ENCODE measurements around the gene MRPS7. TPM values are rescaled to one million over a fixed set of nuclear protein-coding genes. Genes with fewer than 3 reads are reported as not detected.

MRPS7 gene
- total and polyA plus RNA-seq, 2 donors (not counting 1 experiment from before 2014, with no cell fraction given), result 25.1 to 42.6 TPM

DNA sequence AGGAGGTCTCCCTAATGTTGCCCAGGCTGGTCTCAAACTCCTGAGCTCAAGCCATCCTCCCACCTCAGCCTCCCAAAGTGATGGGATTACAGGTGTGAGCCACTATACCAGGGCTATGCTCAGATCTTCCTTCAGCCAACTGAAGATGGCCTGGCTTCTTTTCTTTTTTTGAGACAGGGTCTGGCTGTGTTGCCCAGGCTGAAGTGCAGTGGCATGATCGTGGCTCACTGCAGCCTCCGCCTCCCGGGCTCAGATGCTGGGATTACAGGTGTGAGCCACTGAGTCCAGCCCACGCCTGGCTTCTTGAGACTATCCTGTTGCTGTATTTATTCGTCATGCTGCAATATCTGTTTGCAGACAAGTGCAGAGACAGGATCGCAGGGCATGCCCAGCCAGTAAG lies 23.4 kb downstream of the MRPS7 start:
- H3K27me3 ChIP-seq (replicated peaks in 1 of 4; ENCODE audit: control extremely low read depth in 1 of 4, control insufficient read depth in 3 of 4, insufficient read depth in 4 of 4, low read length in 3 of 4), result no peaks in the 10 kb centered on the region
- POLR2A ChIA-PET, result interaction anchor here (0.7 to 1.3 kb wide), 2 partner anchors 13 to 120 kb away, joined by 4 to 5 read pairs; partner anchors contain the start of gene GRB2
- H3K27ac Mint-ChIP-seq, result no peak overlapping the region

DNA sequence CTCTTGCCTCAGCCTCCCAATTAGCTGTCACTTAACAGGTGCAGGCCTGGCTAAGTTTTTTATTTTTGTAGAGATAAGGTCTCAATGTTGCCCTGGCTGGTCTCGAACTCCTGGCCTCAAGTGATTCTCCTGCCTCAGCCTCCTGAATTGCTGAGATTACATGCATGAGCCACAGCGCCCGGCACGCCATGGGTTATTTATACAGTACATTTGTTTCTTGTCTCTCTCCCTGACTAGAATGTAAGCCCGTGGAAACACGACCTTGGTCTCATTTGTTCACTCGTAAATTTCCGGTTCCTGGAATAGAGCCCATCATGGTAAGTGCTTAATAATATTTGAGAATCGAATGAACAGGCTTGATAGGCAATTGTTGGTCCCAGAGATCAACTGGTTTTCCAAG lies 25.5 kb downstream of the MRPS7 start:
- Histone ChIP-seq H3K27ac (ENCODE audit: low read length in 2 of 2) (no peak overlapping the region), H4K20me1 (ENCODE audit: control insufficient read depth, insufficient read depth, low read length, poor library complexity, severe bottlenecking) (no peaks in the 10 kb centered on the region), H3K36me3 (replicated peaks in 1 of 2; ENCODE audit: control extremely low read depth in 1 of 2, control insufficient read depth in 1 of 2, extremely low read depth in 1 of 2, insufficient read depth in 2 of 2, low read length in 1 of 2) (peaks cover 1 to 27% of the 10 kb centered on the region in 2 experiments), H2AFZ (ENCODE audit: insufficient read depth, low read depth, low read length, poor library complexity, severe bottlenecking) (no peak overlapping the region), H3K4me1 (ENCODE audit: control insufficient read depth in 2 of 2, insufficient read depth in 2 of 2, low read length in 2 of 2) (peaks cover 18 to 38% of the 10 kb centered on the region in 2 donors), H3K9ac (ENCODE audit: low read length) (no peak overlapping the region), H3K9me3 (ENCODE audit: control extremely low read depth in 1 of 3, control insufficient read depth in 2 of 3, insufficient read depth in 1 of 3, low read length in 2 of 3) (no peaks in the 10 kb centered on the region), H3K4me2 (replicated peaks; ENCODE audit: low read depth, low read length, poor library complexity, severe bottlenecking) (no peak overlapping the region), H3K79me2 (ENCODE audit: control insufficient read depth, insufficient read depth, low read length) (peaks cover 41% of the 10 kb centered on the region), H3K27me3 (replicated peaks in 1 of 4; ENCODE audit: control extremely low read depth in 1 of 4, control insufficient read depth in 3 of 4, insufficient read depth in 4 of 4, low read length in 3 of 4) (no peaks in the 10 kb centered on the region), H3K4me3 (ENCODE audit: control extremely low read depth in 1 of 5, extremely low read depth in 1 of 5, insufficient read depth in 1 of 5, low read depth in 2 of 5, low read length in 4 of 5) (no peak overlapping the region)
- intact Hi-C loops (cut with micrococcal nuclease), result no loop called here
- 92% methylated on average over 8 of the region's 9 CpGs for WGBS (ENCODE audit: insufficient coverage)
- H3K27ac Mint-ChIP-seq, result peak overlapping the region; percentile 53
- no peaks in the 10 kb centered on the region for H3K9me3 Mint-ChIP-seq (ENCODE audit: insufficient read depth)
- ChIA-PET CTCF (interaction anchor here (0.8 to 1.5 kb wide), 2 partner anchors 16 to 118 kb away, joined by 3 to 4 read pairs; partner anchors contain the start of genes GRB2 and MIF4GD), POLR2A (no interaction called here)
- ATAC-seq (ENCODE audit: low read depth) (no peak), DNase-seq (no peak)
- H3K4me1 Mint-ChIP-seq, result peaks cover 31% of the 10 kb centered on the region
- peak overlapping the region; percentile 63 for H3K4me3 Mint-ChIP-seq
- no peaks in the 10 kb centered on the region for H3K27me3 Mint-ChIP-seq
- TF ChIP-seq EZH2 (IDR thresholded peaks at IDR 0.05; ENCODE audit: borderline replicate concordance, insufficient read depth, low read depth, low read length, poor library complexity, severe bottlenecking), result no peak
- TF ChIP-seq, protein P1, sequence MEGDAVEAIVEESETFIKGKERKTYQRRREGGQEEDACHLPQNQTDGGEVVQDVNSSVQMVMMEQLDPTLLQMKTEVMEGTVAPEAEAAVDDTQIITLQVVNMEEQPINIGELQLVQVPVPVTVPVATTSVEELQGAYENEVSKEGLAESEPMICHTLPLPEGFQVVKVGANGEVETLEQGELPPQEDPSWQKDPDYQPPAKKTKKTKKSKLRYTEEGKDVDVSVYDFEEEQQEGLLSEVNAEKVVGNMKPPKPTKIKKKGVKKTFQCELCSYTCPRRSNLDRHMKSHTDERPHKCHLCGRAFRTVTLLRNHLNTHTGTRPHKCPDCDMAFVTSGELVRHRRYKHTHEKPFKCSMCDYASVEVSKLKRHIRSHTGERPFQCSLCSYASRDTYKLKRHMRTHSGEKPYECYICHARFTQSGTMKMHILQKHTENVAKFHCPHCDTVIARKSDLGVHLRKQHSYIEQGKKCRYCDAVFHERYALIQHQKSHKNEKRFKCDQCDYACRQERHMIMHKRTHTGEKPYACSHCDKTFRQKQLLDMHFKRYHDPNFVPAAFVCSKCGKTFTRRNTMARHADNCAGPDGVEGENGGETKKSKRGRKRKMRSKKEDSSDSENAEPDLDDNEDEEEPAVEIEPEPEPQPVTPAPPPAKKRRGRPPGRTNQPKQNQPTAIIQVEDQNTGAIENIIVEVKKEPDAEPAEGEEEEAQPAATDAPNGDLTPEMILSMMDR (IDR thresholded peaks at IDR 0.05), result no peak

More for the DNA sequence above, 23.4 kb downstream of the MRPS7 start:
- H3K9me3 ChIP-seq (ENCODE audit: control extremely low read depth in 1 of 3, control insufficient read depth in 2 of 3, insufficient read depth in 1 of 3, low read length in 2 of 3), result no peaks in the 10 kb centered on the region
- H3K9me3 Mint-ChIP-seq (ENCODE audit: insufficient read depth), result no peaks in the 10 kb centered on the region
- intact Hi-C loops (cut with micrococcal nuclease), result no loop called here
- H3K79me2 ChIP-seq (ENCODE audit: control insufficient read depth, insufficient read depth, low read length), result peaks cover 61% of the 10 kb centered on the region
- no peak overlapping the region for H3K4me2 ChIP-seq (replicated peaks; ENCODE audit: low read depth, low read length, poor library complexity, severe bottlenecking)
- no peak overlapping the region for H3K27ac ChIP-seq (ENCODE audit: low read length in 2 of 2)
- H3K4me1 ChIP-seq (ENCODE audit: control insufficient read depth in 2 of 2, insufficient read depth in 2 of 2, low read length in 2 of 2), result peaks cover 6 to 17% of the 10 kb centered on the region in 2 donors
- no peaks in the 10 kb centered on the region for H3K27me3 Mint-ChIP-seq
- H3K36me3 ChIP-seq (replicated peaks in 1 of 2; ENCODE audit: control extremely low read depth in 1 of 2, control insufficient read depth in 1 of 2, extremely low read depth in 1 of 2, insufficient read depth in 2 of 2, low read length in 1 of 2), result peaks cover 1 to 42% of the 10 kb centered on the region in 2 experiments
- DNase-seq, result no peak
- H3K4me3 Mint-ChIP-seq, result no peak overlapping the region
- ATAC-seq (ENCODE audit: low read depth), result no peak
- no peaks in the 10 kb centered on the region for H4K20me1 ChIP-seq (ENCODE audit: control insufficient read depth, insufficient read depth, low read length, poor library complexity, severe bottlenecking)
- H3K9ac ChIP-seq (ENCODE audit: low read length), result no peak overlapping the region
- no peak overlapping the region for H3K4me3 ChIP-seq (ENCODE audit: control extremely low read depth in 1 of 5, extremely low read depth in 1 of 5, insufficient read depth in 1 of 5, low read depth in 2 of 5, low read length in 4 of 5)
- WGBS (ENCODE audit: insufficient coverage), result 89% methylated on average over 6 of the region's 6 CpGs
- CTCF ChIA-PET, result interaction anchor here (0.9 to 1.8 kb wide), 3 partner anchors 84 to 324 kb away, joined by 3 to 4 read pairs (median 3); no protein-coding TSS in a partner anchor
- no peak for TF ChIP-seq EZH2 (IDR thresholded peaks at IDR 0.05; ENCODE audit: borderline replicate concordance, insufficient read depth, low read depth, low read length, poor library complexity, severe bottlenecking)
- TF ChIP-seq, protein P1 (IDR thresholded peaks at IDR 0.05), result no peak
- H2AFZ ChIP-seq (ENCODE audit: insufficient read depth, low read depth, low read length, poor library complexity, severe bottlenecking), result no peak overlapping the region
- peaks cover 26% of the 10 kb centered on the region for H3K4me1 Mint-ChIP-seq
